Renal cortical epithelial cell (primary cell): ENCODE results near the gene MIOX. TPM values are rescaled to one million over a fixed set of nuclear protein-coding genes. Genes with fewer than 3 reads are reported as not detected.

Experiments
- DNase-seq: peaks from one replicate; pipeline ENCODE4 v3.0.0-alpha.2; 2011; ENCODE audit warnings: low read depth
- total RNA-seq: library from RNA; depleted of rRNA; stranded (reverse); fragments of >200 nt; gene quantifications from 2 replicates; pipeline ENCODE4 v1.2.3, GENCODE V29; 2014

The MIOX gene
- total RNA-seq = 0.10 and 1.7 TPM in 2 replicates

GRCh38 chr22:50486561-50487289 lies at the start of gene MIOX:
TSS of gene MIOX (plus strand) at chr22:50486859. CDS start at chr22:50486898, 39 bp downstream.
- DNase-seq = peak; percentile 61

- no peak for DNase-seq
Measured at GRCh38 chr22:50437511-50438304, 49.0 kb upstream of the MIOX start.

GRCh38 chr22:50438305-50439275 lies 48.1 kb upstream of the MIOX start:
- DNase-seq = no peak

- no peak for DNase-seq
Measured at GRCh38 chr22:50439314-50439870, 47.3 kb upstream of the MIOX start.

- no peak for DNase-seq
Measured at GRCh38 chr22:50439871-50440331, 46.8 kb upstream of the MIOX start.

- no peak for DNase-seq
Measured at GRCh38 chr22:50440544-50441249, 46.0 kb upstream of the MIOX start.

- DNase-seq = no peak
Measured at GRCh38 chr22:50441428-50441993, 45.1 kb upstream of the MIOX start.

- no peak for DNase-seq
Measured at GRCh38 chr22:50443197-50443596, 43.5 kb upstream of the MIOX start.

GRCh38 chr22:50443801-50444625 lies 42.6 kb upstream of the MIOX start:
- DNase-seq = no peak

GRCh38 chr22:50444663-50445062 lies 42.0 kb upstream of the MIOX start:
- DNase-seq = peak; percentile 86

- no peak for DNase-seq
Measured at GRCh38 chr22:50445071-50445879, 41.4 kb upstream of the MIOX start.

- DNase-seq = no peak
Measured at GRCh38 chr22:50445880-50446707, 40.6 kb upstream of the MIOX start.

GRCh38 chr22:50446708-50447575 lies 39.7 kb upstream of the MIOX start:
- no peak for DNase-seq

- DNase-seq = no peak
Measured at GRCh38 chr22:50447576-50448551, 38.8 kb upstream of the MIOX start.

- DNase-seq = no peak
Measured at GRCh38 chr22:50452649-50453048, 34.0 kb upstream of the MIOX start.
